ENCODE data around the gene IDH2.

- TF ChIP-seq CREB5 (CRISPR knock-in tag; IDR thresholded peaks at IDR 0.05; ENCODE audit: low read depth) (no peak), CSRNP3 (CRISPR knock-in tag; IDR thresholded peaks at IDR 0.05) (no peak), RARB (CRISPR knock-in tag; IDR thresholded peaks at IDR 0.05) (no peak), SNAI2 (CRISPR knock-in tag; IDR thresholded peaks at IDR 0.05) (no peak)
Measured at GRCh38 chr15:90086868-90087268, 15.4 kb downstream of the IDH2 start.
